NCI-H2227 (cell line): ENCODE data around the gene TUBD1.
"Not testable (repeated sequence)": the region's sequence is repeated elsewhere in the genome, so short reads cannot be mapped to it uniquely, and the experiment has no call there.

Source experiments
- DNase-seq: peaks from one replicate; lab custom pipeline; 2025; ENCODE audit not compliant: unreplicated experiment; lab: John Stamatoyannopoulos, UW

Gene TUBD1, protein sequence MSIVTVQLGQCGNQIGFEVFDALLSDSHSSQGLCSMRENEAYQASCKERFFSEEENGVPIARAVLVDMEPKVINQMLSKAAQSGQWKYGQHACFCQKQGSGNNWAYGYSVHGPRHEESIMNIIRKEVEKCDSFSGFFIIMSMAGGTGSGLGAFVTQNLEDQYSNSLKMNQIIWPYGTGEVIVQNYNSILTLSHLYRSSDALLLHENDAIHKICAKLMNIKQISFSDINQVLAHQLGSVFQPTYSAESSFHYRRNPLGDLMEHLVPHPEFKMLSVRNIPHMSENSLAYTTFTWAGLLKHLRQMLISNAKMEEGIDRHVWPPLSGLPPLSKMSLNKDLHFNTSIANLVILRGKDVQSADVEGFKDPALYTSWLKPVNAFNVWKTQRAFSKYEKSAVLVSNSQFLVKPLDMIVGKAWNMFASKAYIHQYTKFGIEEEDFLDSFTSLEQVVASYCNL

GRCh38 chr17:59892924-59893675, at the start of gene TUBD1, which contains the start of gene RPS6KB1:
Gene TUBD1 (minus strand): TSS chr17:59892943. CDS start chr17:59891002, 1,941 bp downstream.
Gene RPS6KB1 (plus strand): TSS chr17:59893121. CDS start chr17:59893185, 64 bp downstream.
- DNase-seq = peak; percentile 99

DNA sequence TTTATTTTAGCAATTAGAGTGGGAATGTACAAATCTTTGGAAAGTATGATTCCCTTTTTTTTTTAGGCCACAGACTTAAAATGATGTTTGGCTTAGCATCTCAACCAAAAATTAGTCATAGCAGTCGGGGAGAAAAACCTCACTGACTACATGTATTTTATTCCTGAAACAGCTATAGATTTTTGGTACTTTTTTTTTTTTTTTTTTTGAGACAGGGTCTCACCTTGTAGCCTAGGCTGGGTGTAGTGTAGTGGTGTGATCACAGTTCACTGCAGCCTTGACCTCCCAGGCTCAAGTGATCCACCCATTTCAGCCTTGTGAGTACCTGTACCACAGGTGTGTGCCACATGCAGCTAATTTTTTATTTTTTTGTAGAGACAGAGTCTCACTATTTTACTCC, 48.4 kb upstream of the TUBD1 start:
- no peak for DNase-seq

DNA sequence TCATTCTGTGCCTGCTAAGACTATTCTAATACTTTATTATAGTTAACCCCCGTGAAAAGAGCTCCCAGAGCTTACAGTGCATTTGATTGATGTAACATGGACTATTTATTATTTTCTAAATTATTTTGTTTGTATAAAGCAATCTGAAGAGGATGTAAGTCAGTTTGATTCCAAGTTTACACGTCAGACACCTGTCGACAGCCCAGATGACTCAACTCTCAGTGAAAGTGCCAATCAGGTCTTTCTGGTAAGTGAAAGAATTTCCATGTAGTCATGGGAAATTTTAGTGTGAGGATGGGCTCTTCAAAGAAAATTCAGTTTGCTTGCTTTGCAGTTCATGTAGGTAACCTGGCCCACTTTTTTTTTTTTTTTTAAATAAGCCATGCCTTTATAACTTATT, 48.0 kb upstream of the TUBD1 start:
- not testable (repeated sequence) for DNase-seq

GRCh38 chr17:59933317-59933716, 40.6 kb upstream of the TUBD1 start:
- DNase-seq = not testable (repeated sequence)

DNA sequence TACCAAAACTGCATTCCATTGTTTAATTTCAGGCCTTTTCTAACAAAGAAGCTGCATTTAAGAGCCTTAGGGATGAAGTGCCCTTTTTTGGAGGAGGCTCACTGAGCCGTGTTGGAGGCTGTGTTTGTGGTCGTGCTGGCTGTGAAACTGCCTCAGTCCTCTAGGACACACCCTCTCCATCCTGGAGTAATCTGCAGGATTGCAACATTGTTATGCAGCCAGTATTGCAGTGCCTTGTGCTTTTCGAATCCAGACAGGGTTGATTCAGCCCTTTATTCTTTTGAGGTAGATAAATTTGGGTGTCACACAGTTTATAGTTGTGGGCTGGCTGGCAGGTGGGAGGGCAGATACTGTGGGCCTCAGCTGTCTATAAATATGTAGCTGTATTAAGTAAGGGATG, 38.0 kb upstream of the TUBD1 start:
- DNase-seq = not testable (repeated sequence)

DNA sequence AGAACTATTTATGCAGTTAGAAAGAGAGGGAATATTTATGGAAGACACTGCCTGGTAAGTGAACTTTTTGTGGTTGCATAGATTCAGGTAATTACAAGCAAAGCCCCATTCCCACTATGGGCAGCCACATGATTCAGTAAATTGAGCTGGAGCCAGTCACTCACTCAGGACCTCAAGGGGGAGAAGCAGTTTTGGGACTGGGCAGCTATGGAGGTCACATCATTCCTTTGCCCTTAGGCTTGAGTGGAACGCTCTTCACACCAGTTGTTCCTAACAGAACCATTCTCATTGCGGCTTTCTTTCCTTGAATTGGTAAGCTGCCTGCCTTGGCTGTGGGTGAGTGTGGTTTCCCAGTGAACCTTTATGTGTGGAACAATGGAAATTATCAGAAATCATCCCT, 37.4 kb upstream of the TUBD1 start:
- not testable (repeated sequence) for DNase-seq

DNA sequence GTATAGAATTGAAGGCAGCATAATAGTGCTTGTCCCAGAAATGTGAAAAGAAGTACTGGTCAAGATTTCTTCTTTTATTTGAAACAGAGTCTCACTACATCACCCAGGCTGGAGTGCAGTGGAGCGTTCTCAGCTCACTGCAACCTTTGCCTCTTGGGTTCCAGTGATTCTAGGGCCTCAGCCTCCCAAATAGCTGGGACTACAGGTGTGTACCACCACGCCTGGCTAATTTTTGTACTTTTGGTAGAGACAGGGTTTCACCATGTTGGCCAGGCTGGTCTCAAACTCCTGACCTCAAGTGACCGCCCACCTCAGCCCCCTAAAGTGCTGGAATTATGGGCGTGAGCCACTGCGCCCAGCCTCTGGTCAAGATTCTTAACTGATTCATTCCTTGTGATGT, 27.9 kb upstream of the TUBD1 start:
- not testable (repeated sequence) for DNase-seq

DNA sequence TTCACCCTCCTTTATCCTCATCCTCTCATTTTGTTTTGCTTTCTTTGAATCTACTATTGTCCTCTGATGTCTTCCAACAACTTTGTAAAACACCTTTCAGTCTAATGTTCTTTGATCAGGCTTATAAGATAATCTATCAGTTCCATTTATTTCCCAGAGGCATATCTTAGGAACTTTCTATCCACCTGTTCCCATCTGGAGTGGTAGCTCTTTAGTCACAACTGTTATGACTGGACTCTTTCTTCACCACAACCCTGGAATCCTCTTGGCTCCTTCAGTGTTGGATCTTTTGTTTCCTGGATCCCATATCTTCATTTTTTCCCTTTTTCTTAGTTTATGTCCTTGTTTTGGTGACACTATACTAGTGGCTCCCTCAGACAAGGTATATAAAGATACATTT, 23.7 kb upstream of the TUBD1 start:
- DNase-seq = no peak

DNA sequence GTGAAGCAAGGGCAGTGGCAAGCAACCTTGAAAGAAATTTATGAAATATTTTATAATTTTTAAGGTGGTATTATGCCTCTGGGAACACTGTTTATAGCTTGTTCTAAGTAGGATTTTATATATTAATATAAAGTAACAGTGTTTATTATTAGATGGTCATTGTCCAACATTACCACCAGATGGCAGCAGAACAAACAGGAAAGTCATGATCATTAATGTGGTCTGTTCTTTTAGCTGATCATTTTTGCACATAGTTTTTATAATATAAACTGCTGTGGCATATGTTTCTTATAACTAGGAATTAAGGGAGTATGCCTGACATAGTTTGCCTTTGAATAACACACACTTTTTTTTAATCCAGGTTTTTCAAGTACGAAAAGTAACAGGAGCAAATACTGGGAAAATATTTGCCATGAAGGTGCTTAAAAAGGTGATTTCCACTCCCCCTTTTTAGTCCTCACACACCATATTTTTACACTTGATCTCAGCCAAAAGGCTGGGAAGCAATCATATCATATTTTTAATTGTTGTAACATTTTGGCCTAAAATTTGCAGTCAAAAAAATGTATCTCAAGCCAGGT, 21.6 kb upstream of the TUBD1 start:
- peak; percentile 53 for DNase-seq

DNA sequence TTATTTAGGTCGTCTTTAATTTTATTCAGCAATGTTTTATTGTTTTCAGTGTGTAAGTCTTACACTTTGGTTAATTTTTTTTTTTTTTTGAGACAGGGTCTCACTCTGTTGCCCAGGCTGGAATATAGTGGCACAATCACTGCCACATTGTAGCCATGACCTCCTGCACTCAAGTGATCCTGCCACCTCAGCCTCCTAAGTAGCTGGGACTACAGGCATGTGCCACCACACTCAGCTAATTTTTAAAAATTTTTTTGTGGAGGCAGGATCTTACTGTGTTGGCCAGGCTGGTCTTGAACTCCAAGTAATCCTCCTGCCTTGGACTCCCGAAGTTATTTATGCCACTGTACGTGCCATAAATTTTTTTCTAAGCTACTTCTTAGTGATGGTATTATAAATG, 14.7 kb upstream of the TUBD1 start:
- DNase-seq = no peak

DNA sequence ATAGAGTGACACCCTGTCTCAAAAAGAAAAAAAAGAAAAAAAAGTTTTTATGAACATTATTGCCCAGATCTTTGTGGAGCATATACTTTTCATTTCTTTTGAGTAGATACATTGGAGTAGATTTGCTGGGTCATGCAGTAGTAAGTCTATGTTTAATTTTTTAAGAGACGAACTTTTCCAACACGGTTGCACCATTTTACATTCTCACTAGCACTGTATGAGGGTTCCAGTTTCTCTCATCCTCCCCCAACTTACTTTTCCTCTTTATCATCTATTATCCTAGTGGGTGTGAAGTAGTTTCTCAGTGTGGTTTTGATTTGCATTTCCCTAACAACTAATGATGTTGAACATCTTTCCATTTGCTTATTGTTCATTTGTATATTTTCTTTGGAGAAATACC, 10.7 kb upstream of the TUBD1 start:
- DNase-seq = no peak

DNA sequence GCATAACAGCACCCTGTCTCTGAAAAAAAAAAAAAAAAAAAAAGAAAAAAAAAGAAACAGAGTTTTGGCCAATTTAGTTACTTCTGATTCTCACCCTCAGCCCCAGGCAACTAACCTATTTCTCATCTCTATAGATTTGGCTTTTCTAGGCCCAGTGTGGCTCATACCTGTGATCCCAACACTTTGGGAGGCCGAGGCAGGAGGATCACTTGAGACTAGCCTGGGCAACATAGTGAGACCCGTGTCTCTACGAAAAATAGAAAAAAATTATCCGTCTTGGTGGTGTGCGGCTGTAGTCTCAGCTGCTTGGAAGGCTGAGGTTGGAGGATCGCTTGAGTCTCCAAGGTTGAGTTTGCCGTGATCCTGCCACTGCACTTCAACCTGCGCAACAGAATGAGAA, 8.9 kb upstream of the TUBD1 start:
- DNase-seq = no peak

DNA sequence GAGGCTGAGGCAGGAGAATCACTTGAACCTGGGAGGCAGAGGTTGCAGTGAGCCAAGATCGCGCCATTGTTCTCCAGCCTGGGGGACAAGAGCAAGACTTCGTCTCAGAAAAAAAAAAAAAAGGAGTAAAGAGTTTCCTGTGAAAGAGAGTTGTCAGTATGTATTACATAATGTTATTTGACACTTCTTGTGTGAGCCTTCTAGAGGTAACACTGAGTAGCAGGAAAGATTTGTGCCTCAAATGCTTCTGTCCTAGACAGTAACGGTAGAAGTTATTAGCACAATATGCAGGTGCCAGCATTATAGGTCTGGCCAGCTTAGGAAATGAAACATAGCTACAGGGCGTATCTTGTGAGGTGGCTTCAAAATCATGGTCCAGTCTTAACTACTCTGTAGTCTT, 6.4 kb upstream of the TUBD1 start:
- DNase-seq = peak; percentile 40

- DNase-seq = no peak
These were observed 4.3 kb upstream of the TUBD1 start for GRCh38 chr17:59897090-59897489.

DNA sequence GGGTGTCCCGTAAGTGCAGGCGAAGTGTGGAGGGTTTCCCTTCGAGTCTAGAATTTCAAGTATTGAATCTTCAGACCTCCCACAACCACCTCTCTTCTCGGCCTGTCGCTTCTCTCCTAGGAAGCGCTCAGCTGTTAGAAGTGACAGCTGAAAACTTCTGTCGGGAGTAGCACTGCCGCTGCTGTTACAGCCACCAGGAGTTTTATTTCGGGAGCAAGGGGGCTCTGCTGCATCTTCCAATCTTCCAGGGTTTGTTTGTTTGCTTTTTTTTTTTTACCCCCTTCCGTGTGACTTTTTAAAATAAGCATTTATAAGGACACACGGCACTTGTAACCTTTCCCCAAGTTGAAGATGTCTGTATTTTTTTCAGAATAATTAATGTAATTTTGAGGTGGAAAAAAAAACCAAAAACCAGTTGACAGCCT, 945 bp upstream of the TUBD1 start:
- peak; percentile 49 for DNase-seq

DNA sequence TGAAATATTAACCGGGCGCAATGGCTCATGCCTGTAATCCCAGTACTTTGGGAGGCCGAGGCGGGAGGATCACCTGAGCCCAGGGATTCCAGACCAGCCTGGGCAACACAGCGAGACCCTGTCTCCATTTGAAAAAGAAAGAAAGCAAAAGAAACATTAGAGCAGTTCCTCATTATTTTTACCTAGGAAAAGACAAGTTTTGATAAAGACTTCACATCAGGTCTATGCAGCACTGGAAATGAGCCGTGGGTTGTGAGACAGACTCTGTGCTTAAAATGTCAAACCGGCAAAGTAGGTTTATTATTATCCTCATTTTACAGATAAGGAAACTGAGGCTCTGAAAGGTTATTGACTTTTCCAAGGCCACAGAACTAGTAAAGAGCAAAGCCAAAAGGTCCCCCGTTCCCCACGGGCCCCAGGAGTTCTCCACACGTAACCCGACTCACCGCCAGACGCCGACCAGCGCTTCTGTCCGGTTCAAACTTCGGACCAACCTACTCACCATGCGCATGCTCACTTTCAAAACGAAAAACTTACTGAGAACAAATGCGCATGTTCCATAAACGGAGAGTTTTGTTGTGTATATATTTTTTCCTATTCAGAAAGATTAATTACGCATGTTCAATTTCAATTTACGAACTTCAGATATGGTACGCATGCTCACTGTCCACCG, 356 bp downstream of the TUBD1 start:
- DNase-seq = no peak

DNA sequence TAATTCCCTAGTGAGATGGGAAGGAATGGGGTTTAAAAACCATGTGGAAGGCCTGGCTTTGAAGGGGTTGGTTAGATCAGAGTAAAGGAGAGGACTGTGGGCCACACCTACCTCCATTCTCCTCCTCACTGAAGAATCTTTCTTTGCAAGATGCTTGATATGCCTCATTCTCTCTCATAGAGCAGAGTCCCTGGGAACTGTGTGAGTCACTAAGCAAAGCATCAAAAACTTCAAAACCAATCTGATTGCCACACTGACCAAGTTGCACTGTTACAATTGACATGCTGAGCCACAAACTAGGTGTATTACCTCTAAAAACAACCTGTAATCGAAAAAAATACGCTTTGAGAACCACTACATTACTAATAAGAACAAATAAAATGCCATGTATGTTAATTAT, 2.0 kb downstream of the TUBD1 start:
- DNase-seq = no peak

DNA sequence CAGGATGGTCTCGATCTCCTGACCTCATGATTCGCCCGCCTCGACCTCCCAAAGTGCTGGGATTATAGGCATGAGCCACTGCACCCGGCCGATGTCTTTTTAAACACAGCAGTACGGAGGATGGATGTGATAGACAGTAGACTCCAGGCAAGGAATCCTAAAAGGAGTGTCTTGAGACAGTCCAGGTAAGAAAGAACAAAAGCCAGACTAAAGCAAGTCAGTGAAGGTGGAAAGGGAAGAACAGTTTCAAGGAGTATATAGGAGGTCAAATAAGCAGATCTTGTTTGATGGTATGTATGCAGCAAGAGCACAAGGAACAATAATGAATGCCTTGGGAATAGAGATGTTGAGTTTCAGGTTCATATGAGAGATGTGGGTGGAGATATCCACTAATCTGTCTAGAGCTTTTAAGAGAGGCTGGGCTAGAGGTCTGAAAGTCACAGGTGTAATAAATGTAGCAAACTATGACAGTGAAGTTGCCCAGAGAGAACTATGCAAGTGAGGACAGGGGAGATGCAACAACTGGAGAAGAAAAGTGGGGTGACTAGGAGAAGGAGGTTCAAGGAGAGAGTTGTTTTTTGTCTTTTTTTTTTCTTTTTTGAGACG, 4.5 kb downstream of the TUBD1 start:
- no peak for DNase-seq

GRCh38 chr17:59884861-59885260, 7.9 kb downstream of the TUBD1 start:
- no peak for DNase-seq

GRCh38 chr17:59878624-59879023, 14.1 kb downstream of the TUBD1 start:
- no peak for DNase-seq

DNA sequence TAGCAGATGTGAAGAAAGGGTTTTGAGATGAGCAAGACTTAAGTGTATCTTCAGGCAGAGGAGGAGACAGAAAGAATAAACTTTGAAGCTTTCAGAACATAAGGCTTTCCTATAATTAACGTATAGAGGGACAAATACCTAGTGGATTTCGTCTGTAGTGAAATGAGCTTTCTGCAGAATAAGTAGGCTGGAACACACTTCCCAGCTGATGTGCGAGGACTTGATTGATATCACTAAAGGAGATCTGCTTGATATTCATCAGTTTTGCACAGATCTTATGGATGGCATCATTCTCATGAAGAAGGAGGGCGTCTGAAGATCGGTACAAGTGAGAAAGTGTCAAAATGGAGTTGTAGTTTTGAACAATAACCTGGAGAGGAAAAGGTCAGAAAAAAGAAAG, 14.8 kb downstream of the TUBD1 start:
- DNase-seq = no peak
